Measurements from ENCODE around the gene MAGI1.
"Not testable (repeated sequence)": the region's sequence is repeated elsewhere in the genome, so short reads cannot be mapped to it uniquely, and the experiment has no call there.

Gene MAGI1

GRCh38 chr3:65524584-65524983 is 514.1 kb downstream of the MAGI1 start:
- no peak for DNase-seq (ENCODE audit: low spot score)

DNA sequence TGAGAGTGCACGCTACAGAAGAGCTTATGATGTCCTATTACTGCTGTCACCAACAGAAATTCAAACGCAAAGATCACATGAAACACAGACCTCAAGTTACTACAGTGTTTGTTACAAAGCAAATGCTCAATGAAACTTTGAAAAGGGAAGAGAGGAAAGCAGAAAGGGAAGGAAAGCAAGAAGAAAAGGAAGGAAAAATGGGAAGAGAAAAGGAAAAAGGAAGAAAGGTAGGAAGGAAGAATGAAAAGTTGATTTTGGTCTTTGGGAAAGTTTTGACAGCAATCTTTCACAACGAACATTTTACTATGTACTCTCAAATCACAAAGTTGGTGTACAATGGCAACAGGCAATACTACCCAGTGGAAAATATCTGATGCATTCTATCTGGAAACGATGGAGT is 514.8 kb downstream of the MAGI1 start:
- DNase-seq (ENCODE audit: low spot score) = no peak

GRCh38 chr3:65521032-65521431 is 517.7 kb downstream of the MAGI1 start:
- DNase-seq (ENCODE audit: low spot score) = no peak

DNA sequence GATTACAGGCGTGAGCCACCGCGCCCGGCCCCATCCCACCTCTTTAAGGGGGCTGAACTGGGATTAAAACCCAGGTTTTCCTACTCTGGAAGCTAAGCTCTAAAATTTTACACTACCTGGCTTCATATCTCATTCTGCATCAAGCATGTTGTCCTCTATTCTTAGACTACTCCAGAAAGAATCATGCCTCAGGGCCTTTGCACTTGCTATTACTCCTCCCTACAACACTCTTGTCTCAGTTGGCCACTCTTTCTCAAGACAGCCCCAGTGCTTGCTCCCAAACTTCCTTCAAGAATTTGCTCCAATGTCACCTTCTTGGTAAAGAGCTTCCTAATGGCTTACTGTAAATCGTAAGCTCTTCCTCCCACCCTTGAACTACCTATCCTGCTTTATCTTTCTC is 521.7 kb downstream of the MAGI1 start:
- no peak for DNase-seq (ENCODE audit: low spot score)

DNA sequence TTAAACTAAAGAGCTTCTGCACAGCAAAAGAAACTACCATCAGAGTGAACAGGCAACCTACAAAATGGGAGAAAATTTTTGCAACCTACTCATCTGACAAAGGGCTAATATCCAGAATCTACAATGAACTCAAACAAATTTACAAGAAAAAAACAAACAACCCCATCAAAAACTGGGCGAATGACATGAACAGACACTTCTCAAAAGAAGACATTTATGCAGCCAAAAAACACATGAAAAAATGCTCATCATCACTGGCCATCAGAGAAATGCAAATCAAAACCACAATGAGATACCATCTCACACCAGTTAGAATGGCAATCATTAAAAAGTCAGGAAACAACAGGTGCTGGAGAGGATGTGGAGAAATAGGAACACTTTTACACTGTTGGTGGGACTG is 524.4 kb downstream of the MAGI1 start:
- DNase-seq (ENCODE audit: low spot score) = not testable (repeated sequence)

- DNase-seq (ENCODE audit: low spot score) = not testable (repeated sequence)
These were observed 529.3 kb downstream of the MAGI1 start for GRCh38 chr3:65509423-65509794.

GRCh38 chr3:65508750-65509422 is 529.8 kb downstream of the MAGI1 start:
- DNase-seq (ENCODE audit: low spot score) = no peak

GRCh38 chr3:65507437-65507836 is 531.3 kb downstream of the MAGI1 start:
- DNase-seq (ENCODE audit: low spot score) = no peak

- DNase-seq (ENCODE audit: low spot score) = no peak
These were observed 534.9 kb downstream of the MAGI1 start for GRCh38 chr3:65503776-65504175.

DNA sequence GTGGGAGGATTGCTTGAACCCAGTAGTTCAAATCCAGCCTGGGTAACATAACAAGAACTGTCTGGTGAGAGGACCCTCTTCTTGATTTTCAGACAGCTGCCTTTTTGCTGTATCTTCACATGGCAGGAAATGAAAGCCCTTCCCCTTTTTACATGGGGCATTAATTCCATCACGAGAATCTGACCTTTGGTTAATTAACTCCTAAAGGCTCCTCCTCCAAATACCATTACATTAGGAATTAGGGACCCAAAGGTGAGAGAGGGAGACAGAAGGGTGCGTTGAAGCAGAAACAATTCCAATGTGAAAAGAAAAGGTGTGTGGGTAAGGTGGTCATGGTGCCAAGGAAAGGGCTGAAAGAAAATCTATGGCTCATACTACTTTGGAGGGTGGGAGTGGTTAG is 536.2 kb downstream of the MAGI1 start:
- no peak for DNase-seq (ENCODE audit: low spot score)

- DNase-seq (ENCODE audit: low spot score) = no peak
These were observed 538.1 kb downstream of the MAGI1 start for GRCh38 chr3:65500398-65501306.

DNA sequence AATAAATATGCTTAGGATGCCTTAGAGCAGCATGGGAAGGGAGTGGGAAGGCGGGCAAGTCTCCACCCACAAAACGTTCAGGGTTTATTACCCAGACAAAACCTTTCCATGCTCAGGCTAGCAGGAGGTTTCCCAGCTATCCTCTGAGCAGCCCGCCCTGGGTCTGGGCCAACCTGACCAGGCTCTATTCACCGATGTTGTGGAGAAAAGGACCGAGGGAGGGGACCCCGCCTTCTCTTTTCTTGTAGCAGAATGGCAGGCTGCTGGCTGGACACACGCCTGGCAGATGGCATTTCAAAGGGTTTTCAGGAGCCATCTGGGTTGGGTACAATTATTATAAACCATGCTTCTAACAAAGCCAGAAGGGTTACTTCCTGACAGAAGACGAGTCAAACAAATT is 540.9 kb downstream of the MAGI1 start:
- no peak for DNase-seq (ENCODE audit: low spot score)

GRCh38 chr3:65497236-65497635 is 541.5 kb downstream of the MAGI1 start:
- DNase-seq (ENCODE audit: low spot score) = no peak

- no peak for DNase-seq (ENCODE audit: low spot score)
These were observed 544.8 kb downstream of the MAGI1 start for GRCh38 chr3:65493938-65494337.

- DNase-seq (ENCODE audit: low spot score) = no peak
These were observed 545.3 kb downstream of the MAGI1 start for GRCh38 chr3:65493371-65493882.

DNA sequence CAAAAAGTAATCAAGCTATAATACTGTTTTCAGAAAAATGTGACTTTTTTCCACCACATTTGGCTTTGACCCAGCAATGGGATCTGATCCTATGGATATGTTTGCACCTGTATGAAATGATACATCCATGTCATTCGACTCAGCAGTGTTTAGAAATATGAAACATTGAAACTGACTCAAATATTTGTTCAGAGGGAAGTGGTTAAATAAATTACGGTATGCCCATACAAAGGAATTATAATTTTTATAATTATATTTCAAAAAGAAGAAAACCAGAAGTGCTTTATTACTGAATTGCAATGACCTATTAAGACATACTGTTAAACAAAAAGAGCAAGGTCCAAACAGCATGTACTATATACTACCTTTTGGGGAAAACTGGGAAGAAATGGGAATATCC is 546.5 kb downstream of the MAGI1 start:
- DNase-seq (ENCODE audit: low spot score) = no peak

GRCh38 chr3:65490114-65490513 is 548.6 kb downstream of the MAGI1 start:
- no peak for DNase-seq (ENCODE audit: low spot score)

GRCh38 chr3:65489253-65489652 is 549.5 kb downstream of the MAGI1 start:
- DNase-seq (ENCODE audit: low spot score) = no peak

DNA sequence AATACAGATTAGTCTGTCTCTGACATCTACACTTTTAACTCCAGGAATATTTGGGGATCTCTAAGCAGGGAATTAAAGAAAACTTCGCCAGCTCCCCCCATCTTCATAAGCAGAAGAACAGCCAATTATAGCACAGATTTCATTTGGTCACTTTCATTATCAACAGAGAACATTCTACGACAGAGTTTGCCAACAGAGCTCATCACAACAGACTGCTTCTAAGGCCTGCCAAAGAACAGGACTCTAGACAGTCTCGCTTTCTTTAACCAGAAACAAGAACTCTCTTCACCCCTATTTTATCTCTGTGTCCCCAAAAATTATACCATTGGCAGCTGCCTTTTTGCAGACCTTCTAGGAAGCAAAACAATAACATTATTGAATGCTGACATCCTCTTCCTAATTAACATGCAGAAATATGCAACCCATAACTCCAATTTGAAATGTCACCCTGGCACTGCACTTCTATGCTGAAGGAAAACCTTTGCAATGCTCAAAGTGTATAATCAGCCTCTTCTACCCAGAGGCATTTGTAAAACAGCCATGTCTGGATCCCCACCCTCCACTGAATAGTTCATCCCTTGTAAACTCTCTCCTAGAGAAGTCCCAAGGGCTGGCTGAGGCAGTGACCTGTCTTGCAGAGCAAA is 552.8 kb downstream of the MAGI1 start:
- no peak for DNase-seq (ENCODE audit: low spot score)

DNA sequence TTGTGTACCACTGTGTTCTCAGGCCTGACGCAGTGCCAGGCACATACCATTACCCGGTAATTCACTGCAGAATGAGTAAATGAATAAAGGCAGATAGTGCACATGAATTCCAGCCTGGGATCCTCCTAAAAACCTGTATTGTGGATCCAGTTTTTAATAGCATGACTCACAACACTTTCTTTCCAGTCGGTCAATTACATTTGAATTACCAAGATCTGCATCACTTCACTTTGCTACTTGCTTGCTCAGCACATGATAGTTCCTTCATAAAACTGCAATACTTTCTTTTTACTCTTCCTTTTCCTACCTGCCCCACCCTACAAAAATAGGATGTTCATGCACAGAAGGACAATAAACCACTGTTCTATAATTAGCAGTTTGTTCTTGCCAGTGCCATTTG is 553.8 kb downstream of the MAGI1 start:
- no peak for DNase-seq (ENCODE audit: low spot score)

GRCh38 chr3:65483480-65483879 is 555.2 kb downstream of the MAGI1 start:
- no peak for DNase-seq (ENCODE audit: low spot score)

GRCh38 chr3:65483011-65483410 is 555.7 kb downstream of the MAGI1 start:
- no peak for DNase-seq (ENCODE audit: low spot score)

GRCh38 chr3:65481085-65481484 is 557.6 kb downstream of the MAGI1 start:
- DNase-seq (ENCODE audit: low spot score) = no peak

Data from LoVo (cell line).